Measurements from ENCODE around the gene SERPINH1. TPM values are rescaled to one million over a fixed set of nuclear protein-coding genes. Genes with fewer than 3 reads are reported as not detected.

Gene SERPINH1
- polyA plus RNA-seq, 3 donors = 1.6 to 4.6 (median 2.1) TPM

GRCh38 chr11:75527130-75527529 lies 34.9 kb upstream of the SERPINH1 start:
- H3K27me3 Mint-ChIP-seq (ENCODE audit: low read depth in 3 of 3) = peaks cover 17 to 39% (median 29%) of the 10 kb centered on the region in 3 donors
- H3K36me3 Mint-ChIP-seq = peaks cover 0 to 3% of the 10 kb centered on the region in 2 donors
- Histone ChIP-seq H3K9me3 (replicated peaks in 1 of 2; ENCODE audit: control insufficient read depth in 1 of 2, insufficient read depth in 1 of 2, low read length in 2 of 2) (no peaks in the 10 kb centered on the region), H2AFZ (ENCODE audit: insufficient read depth, low read depth, low read length, poor library complexity, severe bottlenecking) (no peak overlapping the region), H3K36me3 (replicated peaks in 1 of 2; ENCODE audit: control insufficient read depth in 1 of 2, insufficient read depth in 2 of 2, low read length in 2 of 2) (no peaks in the 10 kb centered on the region), H3K27me3 (ENCODE audit: control insufficient read depth in 2 of 2, insufficient read depth in 2 of 2, low read length in 2 of 2) (peaks cover 0 to 12% of the 10 kb centered on the region in 2 donors), H3K4me2 (replicated peaks; ENCODE audit: extremely low read depth, low read length, poor library complexity, severe bottlenecking) (no peak overlapping the region), H3K9ac (ENCODE audit: insufficient read depth, low read length, poor library complexity, severe bottlenecking) (no peak overlapping the region), H3K4me3 (replicated peaks in 1 of 3; ENCODE audit: low read depth in 2 of 3, low read length in 3 of 3) (no peak overlapping the region), H4K20me1 (ENCODE audit: insufficient read depth, low read length) (peaks cover 21% of the 10 kb centered on the region), H3K27ac (ENCODE audit: low read depth in 1 of 2, low read length in 2 of 2) (no peak overlapping the region), H3K79me2 (ENCODE audit: insufficient read depth, low read length) (peaks cover 8% of the 10 kb centered on the region), H3K4me1 (ENCODE audit: control insufficient read depth in 1 of 2, insufficient read depth in 2 of 2, low read length in 2 of 2) (peaks cover 22 to 27% of the 10 kb centered on the region in 2 donors)
- peak overlapping the region in 1 of 7 donors; percentile 67 for H3K27ac Mint-ChIP-seq
- TF ChIP-seq CTCF (IDR thresholded peaks at IDR 0.05) = no peak
- peak overlapping the region; percentile 53 to 83 for H3K4me3 Mint-ChIP-seq
- intact Hi-C loops (cut with micrococcal nuclease) = no loop called here
- peaks cover 0 to 5% (median 0%) of the 10 kb centered on the region in 7 donors for H3K9me3 Mint-ChIP-seq
- H3K4me1 Mint-ChIP-seq = peaks cover 31% of the 10 kb centered on the region
- no CpG with 5 or more reads among the region's 5 CpGs for WGBS (ENCODE audit: insufficient coverage)
- DNase-seq = no peak

- Histone ChIP-seq H3K9ac (ENCODE audit: insufficient read depth, low read length, poor library complexity, severe bottlenecking) (no peak overlapping the region), H2AFZ (ENCODE audit: insufficient read depth, low read depth, low read length, poor library complexity, severe bottlenecking) (no peak overlapping the region), H3K27ac (ENCODE audit: low read depth in 1 of 2, low read length in 2 of 2) (no peak overlapping the region), H3K27me3 (ENCODE audit: control insufficient read depth in 2 of 2, insufficient read depth in 2 of 2, low read length in 2 of 2) (peaks cover 0 to 12% of the 10 kb centered on the region in 2 donors), H3K36me3 (replicated peaks in 1 of 2; ENCODE audit: control insufficient read depth in 1 of 2, insufficient read depth in 2 of 2, low read length in 2 of 2) (no peaks in the 10 kb centered on the region), H4K20me1 (ENCODE audit: insufficient read depth, low read length) (peaks cover 15% of the 10 kb centered on the region), H3K79me2 (ENCODE audit: insufficient read depth, low read length) (peaks cover 8% of the 10 kb centered on the region), H3K4me1 (ENCODE audit: control insufficient read depth in 1 of 2, insufficient read depth in 2 of 2, low read length in 2 of 2) (peaks cover 24 to 30% of the 10 kb centered on the region in 2 donors), H3K4me3 (replicated peaks in 1 of 3; ENCODE audit: low read depth in 2 of 3, low read length in 3 of 3) (no peak overlapping the region), H3K9me3 (replicated peaks in 1 of 2; ENCODE audit: control insufficient read depth in 1 of 2, insufficient read depth in 1 of 2, low read length in 2 of 2) (no peaks in the 10 kb centered on the region), H3K4me2 (replicated peaks; ENCODE audit: extremely low read depth, low read length, poor library complexity, severe bottlenecking) (no peak overlapping the region)
- DNase-seq = no peak
- intact Hi-C loops (cut with micrococcal nuclease) = no loop called here
- Mint-ChIP-seq H3K27me3 (ENCODE audit: low read depth in 3 of 3) (peaks cover 17 to 38% (median 31%) of the 10 kb centered on the region in 3 donors), H3K4me1 (peaks cover 33% of the 10 kb centered on the region), H3K9me3 (peaks cover 0 to 4% (median 0%) of the 10 kb centered on the region in 7 donors), H3K4me3 (no peak overlapping the region), H3K27ac (peak overlapping the region in 3 of 7 donors; percentile 0 to 62 (median 45)), H3K36me3 (peaks cover 0 to 3% of the 10 kb centered on the region in 2 donors)
- 70% methylated on average over 2 of the region's 10 CpGs for WGBS (ENCODE audit: insufficient coverage)
- no peak for TF ChIP-seq CTCF (IDR thresholded peaks at IDR 0.05)
These were observed 33.9 kb upstream of the SERPINH1 start for GRCh38 chr11:75527938-75528735.
